Stimulated activated naive B cell treated with anti-CD40 and anti-IgM and Interleukin-4, amounts not matched to agents 10 μg/mL and 1 μg/mL and 100 μg/mL, for 72 hours (primary cell): ENCODE results near the gene ADARB1.

Experiments used
- ATAC-seq, 2 donors: fragments of 150-1000 bp; cut with Tn5 transposase; replicated peaks; 2 replicates each; pipeline ENCODE4 v1.10.0; 2021; ENCODE audit warnings: moderate library complexity in 1 of 2
- DNase-seq: peaks from one replicate; pipeline ENCODE4 v3.0.0; 2021
- H3K27ac Mint-ChIP-seq: one replicate; pipeline ENCODE4 v1.8.0; 2022; ENCODE audit warnings: mild to moderate bottlenecking, mixed read lengths
- H3K27me3 Mint-ChIP-seq, 2 donors: one replicate each; pipeline ENCODE4 v1.8.0; 2022; ENCODE audit warnings: mixed read lengths in 2 of 2
- H3K36me3 Mint-ChIP-seq, 2 donors: one replicate each; pipeline ENCODE4 v1.8.0; 2022; ENCODE audit warnings: mixed read lengths in 2 of 2, mild to moderate bottlenecking in 1 of 2
- H3K4me1 Mint-ChIP-seq, 2 donors: one replicate each; pipeline ENCODE4 v1.8.0; 2022; ENCODE audit warnings: mixed read lengths in 2 of 2, mild to moderate bottlenecking in 1 of 2
- H3K4me3 Mint-ChIP-seq, 2 donors: one replicate each; pipeline ENCODE4 v1.8.0; 2022; ENCODE audit warnings: mild to moderate bottlenecking in 2 of 2, mixed read lengths in 2 of 2, moderate library complexity in 1 of 2
- H3K9me3 Mint-ChIP-seq, 2 donors: one replicate each; pipeline ENCODE4 v1.8.0; 2022; ENCODE audit warnings: mixed read lengths in 2 of 2, mild to moderate bottlenecking in 1 of 2

ADARB1 gene

DNA sequence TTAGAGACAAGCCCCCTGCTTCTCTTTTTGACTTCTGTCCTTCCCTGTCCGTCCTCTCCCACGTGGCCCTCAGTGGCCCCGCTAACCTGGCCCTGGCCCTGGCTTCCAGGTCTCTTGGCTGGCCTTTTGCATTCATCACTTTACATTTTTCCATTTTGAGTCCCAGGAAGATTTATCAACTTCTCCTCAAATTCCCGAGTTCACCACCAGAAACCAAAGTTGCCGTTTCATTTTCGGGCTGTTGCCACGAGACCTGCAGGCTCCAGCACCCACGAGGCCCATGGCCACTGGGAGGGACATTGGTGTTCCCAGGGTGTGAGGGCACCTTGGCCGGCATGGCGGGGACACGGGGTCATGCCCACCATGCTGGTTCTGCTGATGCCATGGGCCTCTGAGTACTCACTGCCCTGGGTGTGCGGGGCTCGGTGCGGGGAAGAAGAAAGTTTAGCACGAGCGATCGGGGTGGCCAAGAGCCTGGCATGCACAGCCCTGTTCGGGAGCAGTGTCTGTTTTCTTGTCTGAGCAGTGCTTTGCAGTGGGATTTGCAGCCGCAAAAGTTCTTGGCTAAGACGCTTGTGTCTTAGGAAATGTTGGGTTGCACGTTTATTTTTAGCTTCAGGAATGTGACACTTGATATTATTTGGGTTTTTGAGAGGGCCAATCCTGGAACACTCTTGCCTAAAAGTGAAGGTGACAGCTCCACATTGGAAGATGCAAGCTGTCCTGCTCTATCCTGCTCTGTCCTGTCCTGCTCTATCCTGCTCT, 40.4 kb upstream of the ADARB1 start:
- Mint-ChIP-seq H3K27me3 (peaks cover 26 to 39% of the 10 kb centered on the region in 2 donors), H3K4me1 (peaks cover 11 to 28% of the 10 kb centered on the region in 2 donors), H3K9me3 (peaks cover 13 to 16% of the 10 kb centered on the region in 2 donors), H3K4me3 (no peak overlapping the region), H3K36me3 (peaks cover 10 to 15% of the 10 kb centered on the region in 2 donors), H3K27ac (no peak overlapping the region)
- DNase-seq (no peak), ATAC-seq (no peak)

DNA sequence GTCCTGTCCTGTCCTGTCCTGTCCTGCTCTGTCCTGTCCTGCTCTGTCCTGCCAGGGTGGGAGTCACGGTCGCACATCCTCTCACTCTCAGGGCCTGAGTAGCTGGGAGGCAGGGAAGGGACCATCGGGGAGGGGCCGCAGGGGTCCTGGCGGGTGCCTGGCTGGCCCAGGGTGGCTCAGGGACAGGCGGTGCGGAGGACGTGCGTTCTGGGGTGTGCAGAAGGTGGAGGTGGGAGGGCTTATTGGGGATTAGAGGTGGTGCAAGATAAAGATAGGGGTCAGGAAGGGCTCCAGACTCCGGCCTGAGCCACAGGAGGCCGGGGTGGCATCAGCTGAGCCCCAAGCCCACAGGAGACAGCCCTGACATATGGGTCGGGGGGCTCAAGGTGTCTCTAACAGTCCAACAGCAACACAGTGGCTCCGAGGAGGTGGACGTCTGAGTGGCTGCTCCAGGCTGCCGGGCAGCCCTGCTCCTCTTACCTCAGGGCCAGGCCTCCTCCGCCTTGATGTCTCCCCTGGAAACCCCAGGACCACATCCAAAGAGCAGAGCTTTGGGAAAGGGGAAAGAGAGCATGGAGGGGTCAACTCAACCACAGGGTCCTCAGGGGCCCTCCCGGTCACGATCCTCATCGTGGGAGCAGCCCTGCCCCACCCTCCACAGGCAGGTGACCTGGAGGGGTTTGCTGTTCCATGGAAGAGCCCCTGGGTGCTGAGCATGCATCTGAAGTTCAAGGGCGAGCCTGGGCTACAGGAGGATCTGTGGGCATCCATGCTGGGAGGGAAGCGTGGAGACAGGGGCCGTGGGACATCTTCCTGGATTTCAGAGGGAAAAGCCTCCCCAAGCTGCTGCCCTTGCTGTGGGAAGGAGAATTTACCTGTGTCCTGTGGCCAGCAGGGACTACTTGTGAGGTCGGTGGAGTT, 39.6 kb upstream of the ADARB1 start:
- H3K27me3 Mint-ChIP-seq: peaks cover 26 to 39% of the 10 kb centered on the region in 2 donors

GRCh38 chr21:45035477-45035848, 38.9 kb upstream of the ADARB1 start:
- Mint-ChIP-seq H3K4me3 (no peak overlapping the region), H3K9me3 (peaks cover 13 to 16% of the 10 kb centered on the region in 2 donors), H3K36me3 (peaks cover 10 to 15% of the 10 kb centered on the region in 2 donors), H3K4me1 (peaks cover 18 to 43% of the 10 kb centered on the region in 2 donors), H3K27me3 (peaks cover 26 to 35% of the 10 kb centered on the region in 2 donors), H3K27ac (no peak overlapping the region)
- DNase-seq (no peak), ATAC-seq (no peak)

More for the DNA sequence above, 39.6 kb upstream of the ADARB1 start:
- H3K9me3 Mint-ChIP-seq: peaks cover 13 to 16% of the 10 kb centered on the region in 2 donors
- ATAC-seq: no peak
- H3K4me1 Mint-ChIP-seq: peaks cover 14 to 36% of the 10 kb centered on the region in 2 donors
- no peak overlapping the region for H3K27ac Mint-ChIP-seq
- H3K4me3 Mint-ChIP-seq: no peak overlapping the region
- peaks cover 10 to 15% of the 10 kb centered on the region in 2 donors for H3K36me3 Mint-ChIP-seq
- DNase-seq: no peak

- peaks cover 15 to 38% of the 10 kb centered on the region in 2 donors for H3K4me1 Mint-ChIP-seq
- peaks cover 15 to 24% of the 10 kb centered on the region in 2 donors for H3K27me3 Mint-ChIP-seq
- peaks cover 10 to 15% of the 10 kb centered on the region in 2 donors for H3K36me3 Mint-ChIP-seq
- DNase-seq: no peak
- H3K4me3 Mint-ChIP-seq: no peak overlapping the region
- ATAC-seq: no peak
- H3K9me3 Mint-ChIP-seq: peaks cover 13 to 16% of the 10 kb centered on the region in 2 donors
- no peak overlapping the region for H3K27ac Mint-ChIP-seq
These were observed 37.8 kb upstream of the ADARB1 start for GRCh38 chr21:45036630-45037029.

- Mint-ChIP-seq H3K9me3 (peaks cover 13 to 16% of the 10 kb centered on the region in 2 donors), H3K36me3 (peaks cover 10 to 15% of the 10 kb centered on the region in 2 donors), H3K4me1 (peaks cover 22 to 38% of the 10 kb centered on the region in 2 donors), H3K27me3 (peaks cover 23 to 25% of the 10 kb centered on the region in 2 donors), H3K4me3 (peak overlapping the region in 1 of 2 donors; percentile 47), H3K27ac (no peak overlapping the region)
- DNase-seq (no peak), ATAC-seq (no peak)
These were observed 36.4 kb upstream of the ADARB1 start for GRCh38 chr21:45037986-45038385.

DNA sequence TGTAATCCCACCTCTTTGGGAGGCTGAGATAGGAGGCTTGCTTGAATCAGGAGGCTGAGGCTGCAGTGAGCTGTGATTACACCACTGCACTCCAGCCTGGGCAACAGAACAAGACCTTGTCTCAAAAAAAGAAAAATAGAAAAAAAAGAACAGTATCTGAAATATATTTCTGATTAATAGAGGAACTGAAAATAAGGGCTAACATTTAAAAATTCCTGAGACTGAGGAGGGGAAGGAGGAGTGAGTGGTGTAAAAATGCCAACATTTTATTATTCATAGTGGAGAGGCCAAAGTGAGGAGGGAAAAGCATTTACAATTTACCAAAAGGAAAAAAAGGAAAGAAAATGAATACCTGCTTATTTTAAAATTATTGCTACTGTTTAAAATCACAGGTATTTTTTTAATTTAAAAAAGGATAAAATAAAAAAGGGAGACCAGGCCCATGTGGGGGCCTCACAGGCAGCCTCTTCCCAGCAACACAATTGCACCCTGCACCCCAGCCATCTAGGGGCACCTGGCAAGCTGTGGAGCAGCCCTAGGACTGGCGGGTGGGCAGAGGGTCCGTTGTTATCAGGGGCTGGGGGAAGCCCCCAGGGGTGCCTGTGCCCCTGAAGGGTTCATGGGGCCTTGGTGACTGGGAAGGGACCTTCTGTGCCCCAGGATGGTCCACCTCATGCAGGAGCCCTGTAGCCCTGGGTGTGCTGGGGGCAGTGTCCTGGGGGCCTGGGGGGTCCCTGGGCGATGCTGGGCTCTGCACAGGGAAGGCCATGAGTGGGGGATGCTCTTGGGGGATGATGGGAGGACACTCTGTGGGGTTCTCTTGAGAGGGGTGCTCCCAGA, 34.8 kb upstream of the ADARB1 start:
- Mint-ChIP-seq H3K27me3 (peaks cover 20 to 22% of the 10 kb centered on the region in 2 donors), H3K27ac (no peak overlapping the region), H3K36me3 (peaks cover 10 to 15% of the 10 kb centered on the region in 2 donors), H3K4me1 (peaks cover 22 to 38% of the 10 kb centered on the region in 2 donors), H3K4me3 (peak overlapping the region in 1 of 2 donors; percentile 57), H3K9me3 (peaks cover 13 to 16% of the 10 kb centered on the region in 2 donors)
- no peak for DNase-seq
- ATAC-seq: peak; percentile 57 to 65

DNA sequence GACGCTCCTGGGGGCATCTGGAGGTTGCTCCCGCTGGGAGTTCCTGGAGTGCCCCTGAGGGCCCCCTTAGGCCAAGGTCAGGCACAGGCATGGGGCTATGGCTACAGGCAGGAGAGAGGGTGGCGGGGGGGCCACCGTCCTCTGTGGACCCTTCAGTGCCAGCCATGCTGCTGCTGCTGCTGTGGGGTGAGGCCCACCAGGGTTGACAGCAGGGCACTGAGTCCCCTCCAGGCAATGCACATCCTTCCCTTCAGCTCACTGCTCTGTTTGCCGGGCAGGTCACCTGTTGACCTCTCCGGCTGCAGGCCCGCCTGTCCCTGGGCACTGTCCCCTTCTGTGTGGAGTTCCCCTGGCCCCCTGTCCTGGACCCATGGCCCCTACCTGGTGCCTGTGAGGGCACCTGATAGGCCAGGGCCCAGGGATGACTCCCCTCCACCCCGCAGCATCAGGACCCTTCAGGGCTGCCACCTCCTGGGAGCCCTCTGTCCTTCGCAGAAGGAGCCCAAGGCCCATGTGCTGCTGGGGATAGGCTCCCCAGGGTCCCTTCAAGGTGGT, 34.1 kb upstream of the ADARB1 start:
- H3K36me3 Mint-ChIP-seq: peaks cover 10 to 15% of the 10 kb centered on the region in 2 donors
- H3K4me1 Mint-ChIP-seq: peaks cover 22 to 38% of the 10 kb centered on the region in 2 donors
- ATAC-seq (peak; percentile 27 to 32), DNase-seq (no peak)
- peaks cover 13 to 16% of the 10 kb centered on the region in 2 donors for H3K9me3 Mint-ChIP-seq
- H3K27ac Mint-ChIP-seq: no peak overlapping the region
- H3K4me3 Mint-ChIP-seq: no peak overlapping the region
- H3K27me3 Mint-ChIP-seq: peaks cover 21 to 28% of the 10 kb centered on the region in 2 donors

- Mint-ChIP-seq H3K9me3 (peaks cover 10 to 12% of the 10 kb centered on the region in 2 donors), H3K4me3 (no peak overlapping the region), H3K36me3 (peaks cover 10 to 12% of the 10 kb centered on the region in 2 donors), H3K27me3 (peaks cover 16 to 25% of the 10 kb centered on the region in 2 donors), H3K27ac (no peak overlapping the region), H3K4me1 (peaks cover 22 to 38% of the 10 kb centered on the region in 2 donors)
- ATAC-seq (no peak), DNase-seq (no peak)
These were observed 33.6 kb upstream of the ADARB1 start for GRCh38 chr21:45040739-45041138.

GRCh38 chr21:45041351-45041805, 33.0 kb upstream of the ADARB1 start:
- Mint-ChIP-seq H3K4me1 (peaks cover 22 to 38% of the 10 kb centered on the region in 2 donors), H3K9me3 (peaks cover 8 to 9% of the 10 kb centered on the region in 2 donors), H3K36me3 (peaks cover 7 to 9% of the 10 kb centered on the region in 2 donors), H3K27me3 (peaks cover 13 to 22% of the 10 kb centered on the region in 2 donors), H3K27ac (no peak overlapping the region), H3K4me3 (no peak overlapping the region)
- ATAC-seq (no peak), DNase-seq (no peak)

DNA sequence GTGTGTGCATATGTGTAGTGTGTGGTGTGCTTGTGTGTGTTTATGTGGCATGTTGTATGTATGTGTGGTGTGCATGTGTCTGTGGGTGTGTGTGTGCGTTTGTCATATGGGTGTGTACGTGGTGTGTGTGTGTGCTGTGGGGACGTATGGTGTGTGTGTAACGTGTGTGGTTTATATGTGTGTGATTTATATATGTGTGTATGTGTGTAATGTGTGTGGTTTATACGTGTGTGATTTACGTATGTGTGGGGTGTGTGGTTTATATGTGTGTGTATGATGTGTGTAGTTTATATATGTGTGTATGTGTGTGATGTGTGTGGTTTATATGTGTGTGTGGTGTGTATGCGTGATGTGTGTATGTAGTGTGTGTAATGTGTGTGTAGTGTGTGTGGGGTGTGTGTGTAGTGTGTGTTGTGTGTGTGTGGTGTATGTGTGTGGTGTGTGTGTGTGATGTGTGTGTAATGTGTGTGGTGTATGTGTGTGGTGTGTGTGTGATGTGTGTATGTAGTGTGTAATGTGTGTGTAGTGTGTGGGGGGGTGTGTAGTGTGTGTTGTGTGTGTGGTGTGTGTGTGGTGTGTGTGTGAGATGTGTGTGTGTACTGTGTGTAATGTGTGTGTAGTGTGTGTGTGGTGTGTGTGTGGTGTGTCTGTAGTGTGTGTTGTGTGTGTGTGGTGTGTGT, 32.3 kb upstream of the ADARB1 start:
- Mint-ChIP-seq H3K36me3 (peaks cover 3 to 6% of the 10 kb centered on the region in 2 donors), H3K9me3 (peaks cover 6 to 8% of the 10 kb centered on the region in 2 donors), H3K27ac (no peak overlapping the region), H3K4me1 (peaks cover 20 to 34% of the 10 kb centered on the region in 2 donors), H3K4me3 (no peak overlapping the region), H3K27me3 (peaks cover 13 to 22% of the 10 kb centered on the region in 2 donors)
- no peak for ATAC-seq
- DNase-seq: no peak

DNA sequence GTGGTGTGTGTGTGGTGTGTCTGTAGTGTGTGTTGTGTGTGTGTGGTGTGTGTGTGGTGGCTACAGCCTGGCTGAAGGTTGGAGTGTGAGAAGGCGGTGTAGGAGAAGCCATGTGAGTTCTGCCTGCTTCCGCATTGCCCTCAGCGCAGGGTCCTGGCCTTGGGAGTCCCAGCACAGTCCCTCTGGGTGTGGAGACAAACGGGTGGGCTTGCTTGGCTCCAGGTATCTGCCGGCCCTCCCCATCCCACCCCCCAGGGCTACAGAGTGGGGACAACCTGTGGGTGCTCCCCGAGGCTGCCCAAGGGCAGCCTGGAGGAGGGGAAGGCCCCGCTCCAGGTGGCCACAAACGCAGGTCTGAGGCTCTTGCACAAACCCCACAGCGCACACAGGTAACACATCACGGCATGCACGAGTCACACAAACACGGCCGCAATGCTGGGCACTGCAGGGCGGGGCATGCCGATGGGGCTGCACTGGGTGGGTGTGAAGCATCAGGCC, 31.7 kb upstream of the ADARB1 start:
- no peak for DNase-seq
- Mint-ChIP-seq H3K27me3 (peaks cover 13 to 22% of the 10 kb centered on the region in 2 donors), H3K9me3 (peaks cover 11 to 12% of the 10 kb centered on the region in 2 donors), H3K27ac (no peak overlapping the region), H3K36me3 (peaks cover 0 to 9% of the 10 kb centered on the region in 2 donors), H3K4me1 (peaks cover 19 to 32% of the 10 kb centered on the region in 2 donors), H3K4me3 (no peak overlapping the region)
- no peak for ATAC-seq

DNA sequence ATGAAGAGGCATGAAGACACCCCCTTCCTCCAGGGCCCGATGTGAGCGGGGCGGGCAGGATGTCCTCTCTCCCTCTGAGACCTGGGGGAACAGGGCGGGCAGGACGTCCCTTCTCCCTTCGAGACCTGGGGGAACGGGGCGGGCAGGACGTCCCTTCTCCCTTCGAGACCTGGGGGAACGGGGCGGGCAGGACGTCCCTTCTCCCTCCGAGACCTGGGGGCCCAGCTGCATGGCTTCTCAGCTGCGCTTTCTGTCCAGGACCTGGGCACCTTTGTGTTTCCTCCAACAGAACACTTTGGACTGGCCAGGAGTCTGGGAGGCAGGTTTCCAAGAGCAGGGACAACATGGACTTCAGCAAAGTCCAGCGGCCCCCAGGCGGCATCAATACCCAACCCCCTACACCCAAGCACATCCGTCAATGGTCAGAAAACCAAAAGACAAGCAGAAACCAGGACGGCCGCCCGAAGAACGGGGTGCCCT, 30.8 kb upstream of the ADARB1 start:
- H3K36me3 Mint-ChIP-seq: peaks cover 0 to 9% of the 10 kb centered on the region in 2 donors
- DNase-seq (no peak), ATAC-seq (no peak)
- no peak overlapping the region for H3K4me3 Mint-ChIP-seq
- no peak overlapping the region for H3K27ac Mint-ChIP-seq
- H3K4me1 Mint-ChIP-seq: peaks cover 15 to 26% of the 10 kb centered on the region in 2 donors
- H3K27me3 Mint-ChIP-seq: peaks cover 13 to 22% of the 10 kb centered on the region in 2 donors
- H3K9me3 Mint-ChIP-seq: peaks cover 12 to 14% of the 10 kb centered on the region in 2 donors
